ENCODE results near the gene UNC13A.

DNA sequence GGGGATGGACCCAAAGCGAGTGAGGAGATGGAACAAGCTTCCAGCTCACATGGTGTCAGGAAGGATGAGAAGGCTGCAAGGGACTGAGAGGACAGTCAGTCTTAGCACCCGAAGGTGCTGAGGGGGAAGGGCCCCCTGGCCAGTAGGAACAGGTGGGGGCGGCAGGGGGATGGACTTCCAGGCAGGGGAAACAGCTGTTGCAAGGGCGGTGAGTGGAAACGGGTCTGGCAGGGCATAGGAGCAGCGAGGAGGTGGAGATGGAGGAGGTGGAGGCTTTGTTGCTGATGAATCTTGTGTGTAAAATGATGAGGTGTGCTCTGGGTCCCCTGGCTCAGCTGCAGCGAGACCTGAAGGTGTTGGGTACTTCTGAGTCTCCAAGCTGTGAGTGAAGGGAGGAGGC is 32.3 kb upstream of the UNC13A start:
- TF ChIP-seq ZNF8 (CRISPR knock-in tag; IDR thresholded peaks at IDR 0.05) (no peak), ZNF70 (CRISPR knock-in tag; IDR thresholded peaks at IDR 0.05) (no peak)
